ENCODE results near the gene ALKBH3.

Gene ALKBH3

GRCh38 chr11:43918662-43919061 is 38.0 kb downstream of the ALKBH3 start:
- no peak for DNase-seq (ENCODE audit: extremely low read depth, insufficient read length)
- Histone ChIP-seq H3K4me3 (replicated peaks; ENCODE audit: low read depth, low read length) (no peak overlapping the region), H3K36me3 (ENCODE audit: control insufficient read depth, insufficient read depth, low read length) (peaks cover 6% of the 10 kb centered on the region), H3K27me3 (replicated peaks; ENCODE audit: control insufficient read depth, insufficient read depth, low read length) (no peaks in the 10 kb centered on the region)
- TF ChIP-seq, protein P1, sequence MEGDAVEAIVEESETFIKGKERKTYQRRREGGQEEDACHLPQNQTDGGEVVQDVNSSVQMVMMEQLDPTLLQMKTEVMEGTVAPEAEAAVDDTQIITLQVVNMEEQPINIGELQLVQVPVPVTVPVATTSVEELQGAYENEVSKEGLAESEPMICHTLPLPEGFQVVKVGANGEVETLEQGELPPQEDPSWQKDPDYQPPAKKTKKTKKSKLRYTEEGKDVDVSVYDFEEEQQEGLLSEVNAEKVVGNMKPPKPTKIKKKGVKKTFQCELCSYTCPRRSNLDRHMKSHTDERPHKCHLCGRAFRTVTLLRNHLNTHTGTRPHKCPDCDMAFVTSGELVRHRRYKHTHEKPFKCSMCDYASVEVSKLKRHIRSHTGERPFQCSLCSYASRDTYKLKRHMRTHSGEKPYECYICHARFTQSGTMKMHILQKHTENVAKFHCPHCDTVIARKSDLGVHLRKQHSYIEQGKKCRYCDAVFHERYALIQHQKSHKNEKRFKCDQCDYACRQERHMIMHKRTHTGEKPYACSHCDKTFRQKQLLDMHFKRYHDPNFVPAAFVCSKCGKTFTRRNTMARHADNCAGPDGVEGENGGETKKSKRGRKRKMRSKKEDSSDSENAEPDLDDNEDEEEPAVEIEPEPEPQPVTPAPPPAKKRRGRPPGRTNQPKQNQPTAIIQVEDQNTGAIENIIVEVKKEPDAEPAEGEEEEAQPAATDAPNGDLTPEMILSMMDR (IDR thresholded peaks at IDR 0.05; ENCODE audit: insufficient read depth, low read length, poor library complexity, severe bottlenecking): no peak

- Histone ChIP-seq H3K36me3 (ENCODE audit: control insufficient read depth, insufficient read depth, low read length) (peaks cover 6% of the 10 kb centered on the region), H3K27me3 (replicated peaks; ENCODE audit: control insufficient read depth, insufficient read depth, low read length) (no peaks in the 10 kb centered on the region), H3K4me3 (replicated peaks; ENCODE audit: low read depth, low read length) (no peak overlapping the region)
- TF ChIP-seq, protein P1 (IDR thresholded peaks at IDR 0.05; ENCODE audit: insufficient read depth, low read length, poor library complexity, severe bottlenecking): no peak
- no peak for DNase-seq (ENCODE audit: extremely low read depth, insufficient read length)
These were observed 39.4 kb downstream of the ALKBH3 start for GRCh38 chr11:43919852-43920597.

DNA sequence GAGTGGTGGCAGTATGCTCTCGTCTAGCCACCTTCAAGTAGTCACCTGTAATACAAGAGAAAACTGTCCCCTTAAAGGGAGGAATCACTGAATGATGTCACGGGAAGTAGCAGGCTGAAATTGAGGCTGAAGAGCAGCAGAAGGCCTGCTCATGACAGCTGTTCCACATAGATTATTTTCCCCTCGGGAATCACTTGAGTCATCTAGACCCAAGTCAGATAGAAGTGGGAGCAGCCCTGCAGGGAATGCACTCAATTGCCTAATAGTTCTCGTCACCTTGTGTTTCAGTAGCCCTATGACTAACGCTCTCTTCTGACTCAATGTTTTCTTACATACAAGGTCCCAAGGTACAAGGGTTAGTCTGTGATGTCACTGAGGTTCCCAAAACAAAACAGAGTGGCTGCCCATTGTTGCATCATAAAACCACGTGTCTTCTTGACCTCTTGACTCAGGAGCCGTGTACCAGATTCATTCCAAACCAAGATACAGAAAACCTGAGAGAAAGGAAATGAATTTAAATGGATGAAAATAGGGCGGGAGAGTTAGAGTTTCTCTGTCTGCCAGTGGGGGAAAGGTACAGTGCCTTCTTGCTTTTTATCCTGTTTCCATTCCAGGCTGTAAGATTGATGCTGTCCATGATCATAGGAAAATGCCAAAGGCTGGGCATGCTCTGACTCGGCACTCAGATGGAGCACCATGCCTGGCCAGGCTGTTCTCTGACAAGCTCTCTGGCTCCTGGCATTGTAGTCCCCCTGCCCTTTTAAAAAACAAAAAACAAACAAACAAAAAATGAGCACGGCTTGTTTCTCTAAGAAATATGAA is 40.2 kb downstream of the ALKBH3 start:
- H3K4me3 ChIP-seq (replicated peaks; ENCODE audit: low read depth, low read length): no peak overlapping the region
- TF ChIP-seq, protein P1 (IDR thresholded peaks at IDR 0.05; ENCODE audit: insufficient read depth, low read length, poor library complexity, severe bottlenecking): no peak
- no peak for DNase-seq (ENCODE audit: extremely low read depth, insufficient read length)
- H3K36me3 ChIP-seq (ENCODE audit: control insufficient read depth, insufficient read depth, low read length): peaks cover 6% of the 10 kb centered on the region
- H3K27me3 ChIP-seq (replicated peaks; ENCODE audit: control insufficient read depth, insufficient read depth, low read length): no peaks in the 10 kb centered on the region

DNA sequence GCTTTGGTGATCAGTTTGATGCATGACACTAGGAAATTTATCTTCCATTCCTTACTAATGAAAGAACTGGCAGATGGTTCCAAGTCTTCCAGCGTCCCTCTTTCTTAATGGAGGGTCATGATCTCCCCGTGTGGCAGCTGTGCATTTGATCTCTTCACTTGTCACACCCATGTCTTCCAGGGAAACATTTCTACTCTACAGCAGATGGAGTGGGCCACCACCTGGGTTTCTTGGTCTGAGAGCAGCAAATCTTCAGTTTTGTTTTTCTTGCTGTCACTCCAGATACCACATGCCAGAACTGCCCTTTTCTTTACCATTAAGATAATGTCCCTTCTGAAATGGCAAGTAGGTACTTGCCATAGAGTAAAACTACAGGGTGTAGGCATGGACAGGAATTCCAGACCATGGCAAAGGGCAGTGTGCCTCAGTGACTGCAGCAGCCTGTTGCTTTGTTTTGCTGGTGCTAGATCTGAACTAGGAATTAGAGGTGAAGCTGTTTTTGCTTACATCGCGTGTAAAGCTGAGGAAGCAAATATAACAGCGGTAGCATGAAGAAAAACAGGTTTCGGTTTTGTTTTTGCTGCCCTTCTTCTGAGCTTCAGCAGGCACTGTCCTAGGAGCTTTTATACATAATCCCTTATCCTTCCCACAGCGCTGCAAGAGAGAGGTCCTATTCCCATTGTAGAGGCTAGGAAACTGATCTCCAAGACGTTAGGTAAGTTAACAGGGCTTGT is 41.1 kb downstream of the ALKBH3 start:
- TF ChIP-seq, protein P1 (IDR thresholded peaks at IDR 0.05; ENCODE audit: insufficient read depth, low read length, poor library complexity, severe bottlenecking): no peak
- H3K36me3 ChIP-seq (ENCODE audit: control insufficient read depth, insufficient read depth, low read length): peaks cover 6% of the 10 kb centered on the region
- no peak for DNase-seq (ENCODE audit: extremely low read depth, insufficient read length)
- no peaks in the 10 kb centered on the region for H3K27me3 ChIP-seq (replicated peaks; ENCODE audit: control insufficient read depth, insufficient read depth, low read length)
- no peak overlapping the region for H3K4me3 ChIP-seq (replicated peaks; ENCODE audit: low read depth, low read length)

DNA sequence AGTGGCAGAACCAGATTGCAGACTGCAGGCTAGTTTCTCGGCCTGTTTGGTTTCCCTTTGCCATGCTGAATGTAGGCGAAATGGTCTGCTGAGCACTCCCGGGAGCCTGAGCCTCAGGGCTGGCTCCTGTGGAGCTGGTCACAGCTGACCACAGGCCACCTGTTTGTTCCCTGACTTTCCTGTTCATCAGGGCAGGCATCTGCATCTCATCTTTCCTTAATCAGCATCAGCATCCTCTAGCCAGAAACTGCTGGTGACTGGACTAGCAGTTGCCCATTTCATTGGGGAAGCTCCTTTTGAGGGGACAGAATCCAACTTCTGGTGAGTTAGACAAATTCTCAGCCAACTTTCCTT is 41.6 kb downstream of the ALKBH3 start:
- Histone ChIP-seq H3K36me3 (ENCODE audit: control insufficient read depth, insufficient read depth, low read length) (peaks cover 6% of the 10 kb centered on the region), H3K4me3 (replicated peaks; ENCODE audit: low read depth, low read length) (no peak overlapping the region), H3K27me3 (replicated peaks; ENCODE audit: control insufficient read depth, insufficient read depth, low read length) (no peaks in the 10 kb centered on the region)
- DNase-seq (ENCODE audit: extremely low read depth, insufficient read length): no peak
- TF ChIP-seq, protein P1 (IDR thresholded peaks at IDR 0.05; ENCODE audit: insufficient read depth, low read length, poor library complexity, severe bottlenecking): no peak
